GM19351 (cell line): ENCODE results near the gene TEX19.
"Not testable (repeated sequence)": the region's sequence is repeated elsewhere in the genome, so short reads cannot be mapped to it uniquely, and the experiment has no call there.

ENCODE experiments used
- ATAC-seq: cut with Tn5 transposase; IDR thresholded peaks from one replicate; pipeline ENCODE4 v1.9.1; 2021; ENCODE audit warnings: mild to moderate bottlenecking, moderate library complexity; ENCODE audit not compliant: unreplicated experiment

Gene TEX19

GRCh38 chr17:82353484-82353883 is 5.6 kb upstream of the TEX19 start:
- ATAC-seq: no peak

GRCh38 chr17:82354804-82355308 is 4.2 kb upstream of the TEX19 start:
- ATAC-seq: no peak

- ATAC-seq: no peak
These were observed 3.1 kb upstream of the TEX19 start for GRCh38 chr17:82355770-82356427.

GRCh38 chr17:82356845-82357355 is 2.1 kb upstream of the TEX19 start:
- ATAC-seq: no peak

GRCh38 chr17:82357394-82357793 is 1.7 kb upstream of the TEX19 start:
- no peak for ATAC-seq

- ATAC-seq: not testable (repeated sequence)
These were observed 516 bp downstream of the TEX19 start for GRCh38 chr17:82359451-82360074.

- no peak for ATAC-seq
These were observed 3.0 kb downstream of the TEX19 start for GRCh38 chr17:82361885-82362633.

- no peak for ATAC-seq
These were observed 6.7 kb downstream of the TEX19 start for GRCh38 chr17:82365606-82366295.

GRCh38 chr17:82366749-82367148 is 7.7 kb downstream of the TEX19 start:
- no peak for ATAC-seq

- no peak for ATAC-seq
These were observed 8.9 kb downstream of the TEX19 start for GRCh38 chr17:82367724-82368524.

GRCh38 chr17:82369211-82369610 is 10.2 kb downstream of the TEX19 start:
- ATAC-seq: no peak

- ATAC-seq: no peak
These were observed 11.7 kb downstream of the TEX19 start for GRCh38 chr17:82370471-82371332.

- ATAC-seq: no peak
These were observed 12.5 kb downstream of the TEX19 start, which contains the start of gene UTS2R for GRCh38 chr17:82371333-82372248. Gene UTS2R (plus strand): TSS chr17:82371765. CDS start chr17:82374325, 2,560 bp downstream.

- ATAC-seq: no peak
These were observed 13.4 kb downstream of the TEX19 start for GRCh38 chr17:82372249-82373071.

- not testable (repeated sequence) for ATAC-seq
These were observed 14.0 kb downstream of the TEX19 start for GRCh38 chr17:82373072-82373452.

- ATAC-seq: no peak
These were observed 14.9 kb downstream of the TEX19 start for GRCh38 chr17:82373731-82374625.
